ENCODE results near the gene TMEM163.

GRCh38 chr2:134636714-134637113 lies 82.1 kb downstream of the TMEM163 start:
- TF ChIP-seq, protein P1, sequence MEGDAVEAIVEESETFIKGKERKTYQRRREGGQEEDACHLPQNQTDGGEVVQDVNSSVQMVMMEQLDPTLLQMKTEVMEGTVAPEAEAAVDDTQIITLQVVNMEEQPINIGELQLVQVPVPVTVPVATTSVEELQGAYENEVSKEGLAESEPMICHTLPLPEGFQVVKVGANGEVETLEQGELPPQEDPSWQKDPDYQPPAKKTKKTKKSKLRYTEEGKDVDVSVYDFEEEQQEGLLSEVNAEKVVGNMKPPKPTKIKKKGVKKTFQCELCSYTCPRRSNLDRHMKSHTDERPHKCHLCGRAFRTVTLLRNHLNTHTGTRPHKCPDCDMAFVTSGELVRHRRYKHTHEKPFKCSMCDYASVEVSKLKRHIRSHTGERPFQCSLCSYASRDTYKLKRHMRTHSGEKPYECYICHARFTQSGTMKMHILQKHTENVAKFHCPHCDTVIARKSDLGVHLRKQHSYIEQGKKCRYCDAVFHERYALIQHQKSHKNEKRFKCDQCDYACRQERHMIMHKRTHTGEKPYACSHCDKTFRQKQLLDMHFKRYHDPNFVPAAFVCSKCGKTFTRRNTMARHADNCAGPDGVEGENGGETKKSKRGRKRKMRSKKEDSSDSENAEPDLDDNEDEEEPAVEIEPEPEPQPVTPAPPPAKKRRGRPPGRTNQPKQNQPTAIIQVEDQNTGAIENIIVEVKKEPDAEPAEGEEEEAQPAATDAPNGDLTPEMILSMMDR (IDR thresholded peaks at IDR 0.05; ENCODE audit: low read length) = no peak
- TF ChIP-seq EZH2 (IDR thresholded peaks at IDR 0.05; ENCODE audit: borderline replicate concordance, low read length) = no peak

Data from OCI-LY1 (cell line).